PC-3 (cell line): ENCODE data around the gene GEMIN8. TPM values are rescaled to one million over a fixed set of nuclear protein-coding genes. Genes with fewer than 3 reads are reported as not detected.

Source experiments
- ATAC-seq: fragments of 200-7000 bp; cut with Tn5 transposase; 2 replicates; pipeline ENCODE4 v1.9.1; 2020; ENCODE audit warnings: mild to moderate bottlenecking, moderate library complexity
- BruUV-seq: library from RNA; stranded (reverse); fragments of 400-500 nt; replicated peaks from 2 replicates; lab custom pipeline; 2021; lab: Mats Ljungman, UMichigan
- CTCF ChIA-PET: fragments of 300-600 bp; sonication (Branson Sonifier 250); formaldehyde crosslinking; loops from one replicate; lab custom pipeline; 2022; ENCODE audit warnings: antibody characterized with exemption; lab: Charles Lee
- POLR2A ChIA-PET: fragments of 300-600 bp; sonication (Branson Sonifier 250); formaldehyde crosslinking; loops from one replicate; lab custom pipeline; 2022; ENCODE audit warnings: antibody characterized with exemption; ENCODE audit not compliant: unreplicated experiment; lab: Charles Lee
- DNase-seq: peaks from one replicate; pipeline ENCODE4 v3.0.0-alpha.2; 2015
- H2AFZ ChIP-seq: fragments of 300-600 bp; sonication (generic); 2 replicates; pipeline ENCODE4 v1.6.0; 2016; ENCODE audit warnings: antibody characterized with exemption, low read length
- H3F3A ChIP-seq: fragments of 300-600 bp; sonication (generic); one replicate; pipeline ENCODE4 v1.6.0; 2017; ENCODE audit warnings: antibody characterized with exemption, low read length, control low read depth, mild to moderate bottlenecking; ENCODE audit not compliant: unreplicated experiment
- H3K27ac ChIP-seq: fragments of 300-600 bp; sonication (generic); 2 replicates; pipeline ENCODE4 v1.5.1; 2016; ENCODE audit warnings: mild to moderate bottlenecking, low read length
- H3K27me3 ChIP-seq: fragments of 300-600 bp; sonication (generic); 2 replicates; pipeline ENCODE4 v1.6.1; 2016; ENCODE audit warnings: low read length, mixed read lengths
- H3K36me3 ChIP-seq: fragments of 300-600 bp; sonication (generic); 2 replicates; pipeline ENCODE4 v1.6.1; 2016; ENCODE audit warnings: low read depth, mixed run types, low read length, mixed read lengths
- H3K4me1 ChIP-seq: fragments of 300-600 bp; sonication (generic); 2 replicates; pipeline ENCODE4 v1.5.1; 2016; ENCODE audit warnings: low read length; ENCODE audit not compliant: insufficient read depth
- H3K4me2 ChIP-seq: fragments of 300-600 bp; sonication (generic); 2 replicates; pipeline ENCODE4 v1.6.0; 2016; ENCODE audit warnings: low read length
- H3K4me3 ChIP-seq: fragments of 300-600 bp; sonication (generic); 2 replicates; pipeline ENCODE4 v1.5.1; 2016; ENCODE audit warnings: mild to moderate bottlenecking, low read length, mixed read lengths
- H3K79me2 ChIP-seq: fragments of 300-600 bp; sonication (generic); 2 replicates; pipeline ENCODE4 v1.6.1; 2017; ENCODE audit warnings: low read length, mixed read lengths
- H3K9ac ChIP-seq: fragments of 300-600 bp; sonication (generic); 2 replicates; pipeline ENCODE4 v1.6.0; 2016; ENCODE audit warnings: mild to moderate bottlenecking, low read length
- H3K9me2 ChIP-seq: fragments of 300-600 bp; sonication (generic); replicated peaks from 2 replicates; pipeline ENCODE4 v1.6.1; 2016; ENCODE audit warnings: mixed run types, low read length, mixed read lengths
- H3K9me3 ChIP-seq: fragments of 300-600 bp; sonication (generic); 2 replicates; pipeline ENCODE4 v1.6.1; 2016; ENCODE audit warnings: low read length, mixed read lengths
- H4K20me1 ChIP-seq: fragments of 300-600 bp; sonication (generic); 2 replicates; pipeline ENCODE4 v1.6.1; 2016; ENCODE audit warnings: low read length, mixed read lengths
- EZH2 ChIP-seq: fragments of 300-600 bp; sonication (generic); IDR thresholded peaks from one replicate; pipeline ENCODE4 v1.6.1; 2017; ENCODE audit warnings: antibody characterized with exemption, mild to moderate bottlenecking, low read length; ENCODE audit not compliant: unreplicated experiment
- EZH2phosphoT487 ChIP-seq: fragments of 300-600 bp; sonication (generic); IDR thresholded peaks from 2 replicates; pipeline ENCODE4 v1.6.1; 2018; ENCODE audit warnings: mild to moderate bottlenecking, antibody characterized with exemption, low read length, borderline replicate concordance
- intact Hi-C: fragments of 100-400 bp; cut with micrococcal nuclease; formaldehyde crosslinking; loops from 2 replicates; pipeline ENCODE4 v1.9.0; 2023
- total RNA-seq: library from RNA; depleted of rRNA; stranded (reverse); fragments of >200 nt; gene quantifications from 2 replicates; pipeline ENCODE4 v1.2.3, GENCODE V29; 2014
- TF ChIP-seq, protein P1 (sequence below): fragments of 300-600 bp; sonication (generic); conservative IDR thresholded peaks from 2 replicates; pipeline ENCODE4 v1.5.1; 2017; ENCODE audit warnings: antibody characterized with exemption, low read depth, mild to moderate bottlenecking, low read length

The GEMIN8 gene
- total RNA-seq, 1 experiment from 2014 or later: 8.3 TPM

DNA sequence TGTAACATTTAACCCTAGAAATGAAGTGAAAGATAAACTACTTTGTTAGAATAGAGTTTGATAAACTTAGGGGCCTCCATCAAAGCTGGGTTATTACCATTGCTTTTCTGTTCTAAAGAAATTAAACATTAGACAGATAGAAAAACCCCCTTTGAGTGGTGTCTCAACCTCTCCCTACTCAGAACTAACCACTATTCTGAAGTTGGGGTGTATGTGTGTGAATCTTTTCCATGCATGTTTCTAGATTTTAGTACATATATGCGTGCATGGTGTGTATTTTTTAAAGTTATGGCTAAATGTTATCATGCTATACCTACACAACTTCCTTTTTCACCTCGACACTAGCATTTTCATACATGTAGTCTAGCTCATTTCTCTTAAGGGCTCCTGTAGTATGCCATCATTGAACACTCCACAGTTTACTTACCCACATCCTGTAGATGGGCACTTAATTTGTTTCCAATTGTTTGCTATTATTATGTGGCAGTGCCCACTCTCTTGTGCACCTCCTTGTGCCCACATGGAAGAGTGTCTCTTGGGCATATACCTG lies 25.7 kb downstream of the GEMIN8 start:
- Histone ChIP-seq H3K4me2 (no peak overlapping the region), H3K9me2 (no peaks in the 10 kb centered on the region), H3K27ac (no peak overlapping the region), H2AFZ (no peak overlapping the region), H4K20me1 (no peaks in the 10 kb centered on the region), H3F3A (no peaks in the 10 kb centered on the region), H3K9ac (no peak overlapping the region), H3K4me3 (no peak overlapping the region), H3K36me3 (no peaks in the 10 kb centered on the region), H3K9me3 (no peaks in the 10 kb centered on the region), H3K79me2 (no peaks in the 10 kb centered on the region), H3K27me3 (no peaks in the 10 kb centered on the region), H3K4me1 (no peaks in the 10 kb centered on the region)
- ChIA-PET CTCF (no interaction called here), POLR2A (no interaction called here)
- DNase-seq (no peak), ATAC-seq (no peak)
- intact Hi-C loops: no loop called here
- BruUV-seq: no TSS peak
- TF ChIP-seq, protein P1, sequence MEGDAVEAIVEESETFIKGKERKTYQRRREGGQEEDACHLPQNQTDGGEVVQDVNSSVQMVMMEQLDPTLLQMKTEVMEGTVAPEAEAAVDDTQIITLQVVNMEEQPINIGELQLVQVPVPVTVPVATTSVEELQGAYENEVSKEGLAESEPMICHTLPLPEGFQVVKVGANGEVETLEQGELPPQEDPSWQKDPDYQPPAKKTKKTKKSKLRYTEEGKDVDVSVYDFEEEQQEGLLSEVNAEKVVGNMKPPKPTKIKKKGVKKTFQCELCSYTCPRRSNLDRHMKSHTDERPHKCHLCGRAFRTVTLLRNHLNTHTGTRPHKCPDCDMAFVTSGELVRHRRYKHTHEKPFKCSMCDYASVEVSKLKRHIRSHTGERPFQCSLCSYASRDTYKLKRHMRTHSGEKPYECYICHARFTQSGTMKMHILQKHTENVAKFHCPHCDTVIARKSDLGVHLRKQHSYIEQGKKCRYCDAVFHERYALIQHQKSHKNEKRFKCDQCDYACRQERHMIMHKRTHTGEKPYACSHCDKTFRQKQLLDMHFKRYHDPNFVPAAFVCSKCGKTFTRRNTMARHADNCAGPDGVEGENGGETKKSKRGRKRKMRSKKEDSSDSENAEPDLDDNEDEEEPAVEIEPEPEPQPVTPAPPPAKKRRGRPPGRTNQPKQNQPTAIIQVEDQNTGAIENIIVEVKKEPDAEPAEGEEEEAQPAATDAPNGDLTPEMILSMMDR: no peak
- TF ChIP-seq EZH2phosphoT487 (no peak), EZH2 (no peak)

DNA sequence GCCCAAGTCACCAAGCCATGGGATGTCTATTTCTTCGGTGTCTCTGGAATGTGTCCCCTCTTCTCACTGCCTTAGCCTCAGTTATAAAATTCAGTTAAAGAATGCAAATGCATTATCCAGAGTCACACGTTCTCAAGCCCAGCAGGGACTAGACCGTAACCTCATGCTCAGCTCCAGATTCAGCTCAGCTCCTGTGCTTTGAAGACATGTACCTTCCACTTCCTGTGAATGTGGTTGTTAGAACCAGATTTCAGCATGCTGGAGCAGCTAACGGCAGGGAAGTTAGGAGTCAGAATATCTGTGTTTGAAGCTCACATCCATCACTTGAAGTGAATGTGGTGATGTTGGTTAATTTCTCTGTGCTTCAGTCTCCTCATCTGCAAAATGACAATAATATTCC lies 26.7 kb downstream of the GEMIN8 start:
- intact Hi-C loops: no loop called here
- Histone ChIP-seq H3F3A (no peaks in the 10 kb centered on the region), H3K4me3 (no peak overlapping the region), H3K27me3 (no peaks in the 10 kb centered on the region), H3K36me3 (no peaks in the 10 kb centered on the region), H3K4me1 (no peaks in the 10 kb centered on the region), H3K79me2 (no peaks in the 10 kb centered on the region), H3K27ac (no peak overlapping the region), H3K9ac (no peak overlapping the region), H3K4me2 (no peak overlapping the region), H3K9me2 (no peaks in the 10 kb centered on the region), H3K9me3 (no peaks in the 10 kb centered on the region), H4K20me1 (no peaks in the 10 kb centered on the region), H2AFZ (no peak overlapping the region)
- DNase-seq: no peak
- TF ChIP-seq, protein P1: no peak
- TF ChIP-seq EZH2: no peak
- TF ChIP-seq EZH2phosphoT487: no peak
- ChIA-PET POLR2A (no interaction called here), CTCF (no interaction called here)
- no TSS peak for BruUV-seq
- ATAC-seq: no peak

DNA sequence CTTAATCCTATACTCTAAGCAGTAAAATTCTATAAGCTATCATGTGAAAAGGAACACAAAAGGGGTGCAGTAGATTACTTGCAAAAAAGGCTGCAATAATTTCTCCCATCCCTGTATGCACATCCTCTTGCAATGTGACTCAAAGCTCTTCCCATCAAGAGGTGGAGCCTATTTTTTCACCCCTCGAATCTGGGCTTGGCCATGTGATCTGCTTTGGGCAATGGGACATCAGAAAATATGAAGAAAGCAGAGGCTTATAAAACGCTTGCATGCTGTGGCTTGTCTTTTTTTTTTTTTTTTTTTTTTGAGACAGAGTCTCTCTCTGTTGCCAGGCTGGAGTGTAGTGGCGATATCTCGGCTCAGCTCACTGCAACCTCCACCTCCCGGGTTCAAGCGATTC lies 33.0 kb downstream of the GEMIN8 start:
- Histone ChIP-seq H2AFZ (no peak overlapping the region), H3K4me1 (no peaks in the 10 kb centered on the region), H3K4me2 (no peak overlapping the region), H3K27me3 (no peaks in the 10 kb centered on the region), H3F3A (no peaks in the 10 kb centered on the region), H3K9ac (no peak overlapping the region), H3K36me3 (no peaks in the 10 kb centered on the region), H3K79me2 (no peaks in the 10 kb centered on the region), H3K4me3 (no peak overlapping the region), H3K9me3 (no peaks in the 10 kb centered on the region), H3K9me2 (no peaks in the 10 kb centered on the region), H4K20me1 (no peaks in the 10 kb centered on the region), H3K27ac (no peak overlapping the region)
- TF ChIP-seq EZH2phosphoT487 (no peak), EZH2 (no peak)
- TF ChIP-seq, protein P1: no peak
- DNase-seq (no peak), ATAC-seq (no peak)
- BruUV-seq: no TSS peak
- intact Hi-C loops: no loop called here
- POLR2A ChIA-PET: no interaction called here
- CTCF ChIA-PET: no interaction called here
